Measurements from ENCODE around the gene SNTA1. TPM values are rescaled to one million over a fixed set of nuclear protein-coding genes. Genes with fewer than 3 reads are reported as not detected.
A peak's percentile ranks its signal among the peaks of the same experiment; 100 is the strongest.

Gene SNTA1
- total and polyA plus RNA-seq, 2 of the 13 experiments (the other 11 are each of a cell fraction or from before 2014, with no cell fraction given) = 16.4 to 18.3 TPM

- TF ChIP-seq ZBTB49 (CRISPR knock-in tag; IDR thresholded peaks at IDR 0.05; ENCODE audit: borderline replicate concordance) = no peak
- TF ChIP-seq SALL2 (CRISPR knock-in tag; IDR thresholded peaks at IDR 0.05) = no peak; the same call in none of the 2 replicates
- TF ChIP-seq TARDBP (CRISPR knock-in tag; IDR thresholded peaks at IDR 0.05) = no peak
- no peak for TF ChIP-seq FOXJ3 (CRISPR knock-in tag; IDR thresholded peaks at IDR 0.05; ENCODE audit: borderline replicate concordance)
- no peak for TF ChIP-seq SIX4 (CRISPR knock-in tag; IDR thresholded peaks at IDR 0.05)
- TF ChIP-seq ELF3 (CRISPR knock-in tag; IDR thresholded peaks at IDR 0.05) = 0 out of 2 replicates have a peak, but pooled peaks have one; percentile 18
- peak; percentile 92; the same call in 1 of the 2 replicates for TF ChIP-seq ZFYVE20 (CRISPR knock-in tag; IDR thresholded peaks at IDR 0.05; ENCODE audit: borderline replicate concordance, low read depth)
- TF ChIP-seq MAX (IDR thresholded peaks at IDR 0.05) = no peak; the same call in 1 of the 2 replicates
- no peak; the same call in 1 of the 2 replicates for TF ChIP-seq ZSCAN21 (CRISPR knock-in tag; IDR thresholded peaks at IDR 0.05; ENCODE audit: borderline replicate concordance)
- peak; percentile 93 for TF ChIP-seq KDM3A (CRISPR knock-in tag; IDR thresholded peaks at IDR 0.05; ENCODE audit: low read depth)
- 0 out of 2 replicates have a peak, but pooled peaks have one; percentile 54 for TF ChIP-seq ZNF30 (CRISPR knock-in tag; IDR thresholded peaks at IDR 0.05)
- no peak for TF ChIP-seq ZHX2 (IDR thresholded peaks at IDR 0.05; ENCODE audit: low read depth)
- no peak for TF ChIP-seq ZHX2 (CRISPR knock-in tag; IDR thresholded peaks at IDR 0.05; ENCODE audit: borderline replicate concordance)
- no peak for TF ChIP-seq CENPT (CRISPR knock-in tag; IDR thresholded peaks at IDR 0.05; ENCODE audit: low read depth)
- TF ChIP-seq ZNF329 (CRISPR knock-in tag; IDR thresholded peaks at IDR 0.05; ENCODE audit: low read depth) = peak; percentile 85; the same call in 1 of the 2 replicates
- TF ChIP-seq KMT2B (CRISPR knock-in tag; IDR thresholded peaks at IDR 0.05) = no peak; the same call in none of the 2 replicates
- peak; percentile 0; the same call in 1 of the 2 replicates for TF ChIP-seq MEIS1 (CRISPR knock-in tag; IDR thresholded peaks at IDR 0.05; ENCODE audit: borderline replicate concordance)
- no peak for TF ChIP-seq SNRNP70 (IDR thresholded peaks at IDR 0.05; ENCODE audit: low read depth, low read length)
- TF ChIP-seq ZNF775 (CRISPR knock-in tag; IDR thresholded peaks at IDR 0.05; ENCODE audit: borderline replicate concordance) = no peak
- TF ChIP-seq NFIB (CRISPR knock-in tag; IDR thresholded peaks at IDR 0.05; ENCODE audit: borderline replicate concordance) = no peak
- no peak for TF ChIP-seq SP2 (CRISPR knock-in tag; IDR thresholded peaks at IDR 0.05)
These were observed 46.7 kb upstream of the SNTA1 start, which contains the start of gene CBFA2T2 (continued) for GRCh38 chr20:33490023-33490933.
